ENCODE data around the gene SOX21.

SOX21 gene

GRCh38 chr13:94673851-94674250, 38.5 kb downstream of the SOX21 start:
- H3K27me3 Mint-ChIP-seq: peaks cover 30% of the 10 kb centered on the region
- no peak overlapping the region for H3K4me3 Mint-ChIP-seq
- H3K27ac Mint-ChIP-seq: no peak overlapping the region
- no peaks in the 10 kb centered on the region for H3K36me3 Mint-ChIP-seq (ENCODE audit: low read depth)
- no peaks in the 10 kb centered on the region for H3K4me1 Mint-ChIP-seq (ENCODE audit: low read depth)
- H3K9me3 Mint-ChIP-seq: no peaks in the 10 kb centered on the region

- peaks cover 5% of the 10 kb centered on the region for H3K9me3 Mint-ChIP-seq
- H3K27ac Mint-ChIP-seq: no peak overlapping the region
- H3K4me3 Mint-ChIP-seq: no peak overlapping the region
- peaks cover 14% of the 10 kb centered on the region for H3K4me1 Mint-ChIP-seq (ENCODE audit: low read depth)
- peaks cover 22% of the 10 kb centered on the region for H3K27me3 Mint-ChIP-seq
- H3K36me3 Mint-ChIP-seq (ENCODE audit: low read depth): peaks cover 9% of the 10 kb centered on the region
Measured at GRCh38 chr13:94672400-94672799, 39.9 kb downstream of the SOX21 start.

GRCh38 chr13:94667190-94667589, 45.2 kb downstream of the SOX21 start:
- Mint-ChIP-seq H3K4me1 (ENCODE audit: low read depth) (peaks cover 37% of the 10 kb centered on the region), H3K9me3 (peaks cover 14% of the 10 kb centered on the region), H3K4me3 (peak overlapping the region; percentile 56), H3K27me3 (peaks cover 35% of the 10 kb centered on the region), H3K27ac (peak overlapping the region; percentile 91), H3K36me3 (ENCODE audit: low read depth) (peaks cover 19% of the 10 kb centered on the region)

- H3K27me3 Mint-ChIP-seq: peaks cover 41% of the 10 kb centered on the region
- H3K4me3 Mint-ChIP-seq: no peak overlapping the region
- H3K36me3 Mint-ChIP-seq (ENCODE audit: low read depth): peaks cover 19% of the 10 kb centered on the region
- H3K27ac Mint-ChIP-seq: no peak overlapping the region
- peaks cover 41% of the 10 kb centered on the region for H3K4me1 Mint-ChIP-seq (ENCODE audit: low read depth)
- H3K9me3 Mint-ChIP-seq: peaks cover 14% of the 10 kb centered on the region
Measured at GRCh38 chr13:94666065-94666464, 46.3 kb downstream of the SOX21 start.

GRCh38 chr13:94664889-94665288, 47.5 kb downstream of the SOX21 start:
- no peak overlapping the region for H3K27ac Mint-ChIP-seq
- peaks cover 41% of the 10 kb centered on the region for H3K4me1 Mint-ChIP-seq (ENCODE audit: low read depth)
- H3K27me3 Mint-ChIP-seq: peaks cover 47% of the 10 kb centered on the region
- H3K36me3 Mint-ChIP-seq (ENCODE audit: low read depth): peaks cover 19% of the 10 kb centered on the region
- H3K9me3 Mint-ChIP-seq: peaks cover 14% of the 10 kb centered on the region
- no peak overlapping the region for H3K4me3 Mint-ChIP-seq

- Mint-ChIP-seq H3K4me1 (ENCODE audit: low read depth) (peaks cover 27% of the 10 kb centered on the region), H3K4me3 (peak overlapping the region; percentile 24), H3K27me3 (peaks cover 51% of the 10 kb centered on the region), H3K27ac (no peak overlapping the region), H3K36me3 (ENCODE audit: low read depth) (peaks cover 11% of the 10 kb centered on the region), H3K9me3 (peaks cover 9% of the 10 kb centered on the region)
Measured at GRCh38 chr13:94662274-94662945, 49.9 kb downstream of the SOX21 start.

GRCh38 chr13:94661406-94661805, 50.9 kb downstream of the SOX21 start:
- no peak overlapping the region for H3K27ac Mint-ChIP-seq
- H3K4me3 Mint-ChIP-seq: no peak overlapping the region
- H3K4me1 Mint-ChIP-seq (ENCODE audit: low read depth): peaks cover 24% of the 10 kb centered on the region
- peaks cover under 1% of the 10 kb centered on the region for H3K36me3 Mint-ChIP-seq (ENCODE audit: low read depth)
- no peaks in the 10 kb centered on the region for H3K9me3 Mint-ChIP-seq
- H3K27me3 Mint-ChIP-seq: peaks cover 51% of the 10 kb centered on the region

GRCh38 chr13:94660695-94661326, 51.5 kb downstream of the SOX21 start:
- H3K9me3 Mint-ChIP-seq: no peaks in the 10 kb centered on the region
- H3K27me3 Mint-ChIP-seq: peaks cover 51% of the 10 kb centered on the region
- no peak overlapping the region for H3K27ac Mint-ChIP-seq
- no peak overlapping the region for H3K4me3 Mint-ChIP-seq
- peaks cover 28% of the 10 kb centered on the region for H3K4me1 Mint-ChIP-seq (ENCODE audit: low read depth)
- H3K36me3 Mint-ChIP-seq (ENCODE audit: low read depth): no peaks in the 10 kb centered on the region
